Endodermal cell (in vitro differentiated cells): ENCODE results near the gene ZG16B. TPM values are rescaled to one million over a fixed set of nuclear protein-coding genes. Genes with fewer than 3 reads are reported as not detected.
A peak's percentile ranks its signal among the peaks of the same experiment; 100 is the strongest.

Experiments used
- DNase-seq: peaks from one replicate; pipeline ENCODE4 v3.0.0-alpha.2; 2017
- H3K27ac ChIP-seq: 2 replicates; pipeline ENCODE4 v1.5.1; 2013; ENCODE audit warnings: mild to moderate bottlenecking, low read depth, low read length, moderate library complexity
- H3K27me3 ChIP-seq: 2 replicates; pipeline ENCODE4 v1.6.1; 2013; ENCODE audit warnings: mild to moderate bottlenecking, low read length, moderate library complexity; ENCODE audit not compliant: insufficient read depth, control insufficient read depth, poor library complexity, severe bottlenecking
- H3K36me3 ChIP-seq: 2 replicates; pipeline ENCODE4 v1.7.0; 2013; ENCODE audit warnings: mild to moderate bottlenecking, low read length, moderate library complexity; ENCODE audit not compliant: control insufficient read depth, insufficient read depth
- H3K4me1 ChIP-seq: one replicate; pipeline ENCODE4 v1.7.0; 2013; ENCODE audit warnings: low read length; ENCODE audit not compliant: control insufficient read depth, insufficient read depth
- H3K4me3 ChIP-seq: 2 replicates; pipeline ENCODE4 v1.5.1; 2013; ENCODE audit warnings: mild to moderate bottlenecking, low read length, moderate library complexity
- H3K9ac ChIP-seq: 2 replicates; pipeline ENCODE4 v1.6.1; 2013; ENCODE audit warnings: mild to moderate bottlenecking, low read length, moderate library complexity; ENCODE audit not compliant: poor library complexity, severe bottlenecking; ENCODE audit errors: extremely low read depth
- H3K9me3 ChIP-seq: 2 replicates; pipeline ENCODE4 v1.6.1; 2013; ENCODE audit warnings: mild to moderate bottlenecking, low read length, moderate library complexity; ENCODE audit not compliant: control insufficient read depth
- H3K27ac Mint-ChIP-seq: 2 replicates; pipeline ENCODE4 v1.8.0; 2020; ENCODE audit warnings: mixed read lengths
- H3K27me3 Mint-ChIP-seq: 2 replicates; pipeline ENCODE4 v1.8.0; 2021; ENCODE audit warnings: mild to moderate bottlenecking, mixed read lengths; ENCODE audit not compliant: insufficient read depth
- H3K36me3 Mint-ChIP-seq: 2 replicates; pipeline ENCODE4 v1.8.0; 2020; ENCODE audit warnings: low read depth, mixed read lengths
- H3K4me1 Mint-ChIP-seq: 2 replicates; pipeline ENCODE4 v1.8.0; 2020; ENCODE audit warnings: mixed read lengths
- H3K4me3 Mint-ChIP-seq: 2 replicates; pipeline ENCODE4 v1.8.0; 2020; ENCODE audit warnings: mild to moderate bottlenecking, moderate library complexity, mixed read lengths
- H3K9me3 Mint-ChIP-seq: 2 replicates; pipeline ENCODE4 v1.8.0; 2020; ENCODE audit warnings: mild to moderate bottlenecking, mixed read lengths
- CTCF ChIP-seq: fragments of 200-600 bp; sonication (generic); conservative IDR thresholded peaks from 2 replicates; pipeline ENCODE4 v1.5.0; 2021; ENCODE audit warnings: antibody characterized with exemption, mild to moderate bottlenecking
- WGBS, 2 experiments: methylation state at CpG; one replicate each; pipeline versions ENCODE4 v1.1.5 to v1.1.7; 2013; ENCODE audit warnings: missing lambda C conversion rate in 2 of 2, mixed read lengths in 1 of 2; ENCODE audit not compliant: insufficient coverage in 1 of 2, insufficient read length in 1 of 2; 5-methylcytosine and 5-hydroxymethylcytosine counted together
- total RNA-seq, 2 donors: library from RNA; stranded (reverse); fragmentation: NEBNext Ultra II Directional in 1 of 2; extraction: Animal tissue kit (Norgen Biotek cat#: 25700) in 1 of 2; gene quantifications; 2 replicates in 1 of 2; 3 replicates in 1 of 2; pipeline ENCODE4 v1.2.1, GENCODE V29; 2021

Gene ZG16B
- total RNA-seq, 2 donors from 2014 or later: not detected

DNA sequence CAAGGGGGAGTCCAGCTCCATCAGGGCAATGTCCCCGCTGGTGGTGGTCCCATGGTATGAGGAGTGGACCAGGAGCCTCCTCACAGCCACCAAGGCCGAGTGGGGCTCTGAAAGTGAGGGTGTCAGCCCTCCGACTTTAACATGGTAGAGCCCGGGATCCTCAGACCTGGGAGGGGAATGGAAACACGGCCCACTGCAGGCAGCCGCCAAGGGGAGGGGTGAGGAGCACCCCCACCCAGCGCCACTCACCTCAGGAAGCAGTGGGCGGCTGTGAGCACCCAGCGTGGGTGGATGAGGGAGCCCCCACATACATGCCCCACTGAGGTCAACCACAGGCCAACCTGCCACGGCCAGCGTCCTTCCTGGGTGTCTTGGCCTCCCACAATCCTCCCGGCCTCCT is 10.8 kb downstream of the ZG16B start:
- peaks cover 8% of the 10 kb centered on the region for H3K4me1 Mint-ChIP-seq
- no peak for TF ChIP-seq CTCF
- H3K9me3 Mint-ChIP-seq: peaks cover 4% of the 10 kb centered on the region
- Histone ChIP-seq H3K36me3 (no peaks in the 10 kb centered on the region), H3K27ac (no peak overlapping the region), H3K4me3 (no peak overlapping the region), H3K9ac (no peak overlapping the region), H3K4me1 (peaks cover 5% of the 10 kb centered on the region), H3K27me3 (no peaks in the 10 kb centered on the region), H3K9me3 (no peaks in the 10 kb centered on the region)
- DNase-seq: no peak
- no peak overlapping the region for H3K27ac Mint-ChIP-seq
- peaks cover 8% of the 10 kb centered on the region for H3K27me3 Mint-ChIP-seq
- H3K36me3 Mint-ChIP-seq: no peaks in the 10 kb centered on the region
- H3K4me3 Mint-ChIP-seq: no peak overlapping the region
- 90 to 96% methylated on average over 9 to 12 of the region's 12 CpGs for WGBS, 2 experiments

DNA sequence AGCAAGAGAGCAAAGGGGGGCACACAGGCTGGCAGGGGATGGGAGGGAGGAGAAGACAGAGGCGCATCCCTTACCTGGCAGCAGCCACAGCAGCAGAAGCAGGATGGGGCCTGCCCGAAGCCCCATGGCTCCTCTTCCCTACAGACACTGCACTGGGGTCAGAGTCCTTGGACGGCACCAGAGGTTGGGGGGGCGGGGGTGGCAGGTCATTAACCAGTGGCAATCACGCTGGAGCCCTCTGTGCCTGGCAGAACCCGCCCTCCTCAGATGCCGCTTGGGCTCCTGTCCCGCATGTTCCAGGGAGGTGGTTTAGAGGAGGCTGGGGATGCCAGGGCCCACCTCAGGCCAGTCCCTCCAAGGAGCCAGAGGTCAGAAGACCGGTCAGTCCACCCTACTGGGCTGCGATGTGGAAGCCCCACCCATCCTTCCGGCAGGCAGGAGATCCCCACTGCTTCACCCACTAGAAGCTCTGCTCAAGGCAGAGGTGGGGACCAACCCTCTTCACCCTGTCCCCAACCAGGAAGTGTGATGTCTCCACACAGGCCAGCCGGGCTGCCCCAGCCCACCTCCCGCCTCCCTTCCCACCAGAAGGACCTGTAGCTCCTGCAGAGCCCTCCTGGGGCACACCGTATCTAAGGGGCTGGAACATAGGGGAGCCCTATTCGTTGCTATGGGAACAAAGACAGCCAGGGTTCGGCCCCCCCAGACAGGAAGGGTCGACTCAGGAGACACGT is 11.7 kb downstream of the ZG16B start:
- Mint-ChIP-seq H3K27me3 (peaks cover 8% of the 10 kb centered on the region), H3K4me1 (peaks cover 10% of the 10 kb centered on the region), H3K27ac (no peak overlapping the region), H3K9me3 (peaks cover 4% of the 10 kb centered on the region), H3K4me3 (no peak overlapping the region), H3K36me3 (no peaks in the 10 kb centered on the region)
- WGBS, 2 experiments: 88 to 89% methylated on average over 6 to 18 of the region's 18 CpGs
- no peak for TF ChIP-seq CTCF
- Histone ChIP-seq H3K36me3 (no peaks in the 10 kb centered on the region), H3K27me3 (no peaks in the 10 kb centered on the region), H3K4me1 (no peaks in the 10 kb centered on the region), H3K4me3 (no peak overlapping the region), H3K9ac (no peak overlapping the region), H3K27ac (no peak overlapping the region), H3K9me3 (no peaks in the 10 kb centered on the region)
- DNase-seq: no peak

DNA sequence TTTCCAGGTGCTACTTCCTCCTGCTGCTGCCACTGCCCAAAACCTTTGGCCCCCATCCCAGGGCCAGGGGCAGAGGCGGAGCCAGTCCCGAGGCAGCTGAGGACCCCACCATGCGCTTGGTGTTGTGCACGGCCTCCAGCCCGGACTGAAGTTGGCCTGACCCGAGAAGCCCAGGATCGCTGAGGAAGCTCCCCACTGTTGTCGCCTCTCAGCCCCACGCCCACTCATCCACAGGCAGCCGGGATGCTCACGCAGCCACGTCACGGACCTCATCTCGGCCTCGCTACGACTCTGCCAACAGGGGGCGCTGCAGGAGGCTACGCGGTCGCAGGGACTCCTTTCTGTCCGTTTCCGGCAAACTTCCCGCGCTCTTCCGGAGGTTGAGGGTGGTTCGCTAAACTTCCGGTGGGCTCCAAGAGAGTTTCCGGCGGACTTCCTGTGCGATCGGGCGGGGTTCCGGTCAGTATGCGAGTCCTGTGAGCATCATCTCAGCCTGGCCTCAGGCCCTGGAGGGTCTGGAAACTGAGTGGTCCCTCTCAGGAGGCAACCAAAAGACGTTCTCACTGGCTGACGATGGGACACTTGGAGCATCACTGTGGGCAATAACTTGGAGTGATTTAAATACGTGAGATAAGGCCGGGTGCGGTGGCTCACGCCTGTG is 12.4 kb downstream of the ZG16B start:
- peaks cover 5% of the 10 kb centered on the region for H3K4me1 ChIP-seq
- peak; percentile 79 for TF ChIP-seq CTCF
- H3K27ac Mint-ChIP-seq: no peak overlapping the region
- H3K27me3 ChIP-seq: no peaks in the 10 kb centered on the region
- peaks cover 8% of the 10 kb centered on the region for H3K27me3 Mint-ChIP-seq
- H3K9me3 Mint-ChIP-seq: peaks cover 8% of the 10 kb centered on the region
- peaks cover 16% of the 10 kb centered on the region for H3K4me1 Mint-ChIP-seq
- H3K36me3 Mint-ChIP-seq: no peaks in the 10 kb centered on the region
- no peak overlapping the region for H3K9ac ChIP-seq
- no peaks in the 10 kb centered on the region for H3K36me3 ChIP-seq
- H3K9me3 ChIP-seq: no peaks in the 10 kb centered on the region
- no peak overlapping the region for H3K27ac ChIP-seq
- peak; percentile 88 for DNase-seq
- no peak overlapping the region for H3K4me3 ChIP-seq
- 78 to 85% methylated on average over 31 to 40 of the region's 40 CpGs for WGBS, 2 experiments
- no peak overlapping the region for H3K4me3 Mint-ChIP-seq
